Neural progenitor cell (in vitro differentiated cells): ENCODE measurements around the gene RNU1-2.

Source experiments
- CTCF ChIP-seq: fragments of 200-600 bp; sonication (generic); IDR thresholded peaks from 2 replicates; pipeline ENCODE4 v1.5.1; 2017; ENCODE audit warnings: antibody characterized with exemption, mild to moderate bottlenecking
- EZH2 ChIP-seq: fragments of 200-600 bp; sonication (generic); IDR thresholded peaks from 2 replicates; pipeline ENCODE4 v1.6.1; 2017; ENCODE audit warnings: antibody characterized with exemption, mild to moderate bottlenecking, moderate library complexity

GRCh38 chr1:16888860-16889816, 6.6 kb upstream of the RNU1-2 start:
- TF ChIP-seq CTCF (no peak), EZH2 (no peak)
